Endodermal cell (in vitro differentiated cells): ENCODE data around the gene STUM. TPM values are rescaled to one million over a fixed set of nuclear protein-coding genes. Genes with fewer than 3 reads are reported as not detected.
"Not testable (repeated sequence)": the region's sequence is repeated elsewhere in the genome, so short reads cannot be mapped to it uniquely, and the experiment has no call there.

Source experiments
- DNase-seq: peaks from one replicate; pipeline ENCODE4 v3.0.0-alpha.2; 2017
- H3K27ac ChIP-seq: 2 replicates; pipeline ENCODE4 v1.5.1; 2013; ENCODE audit warnings: mild to moderate bottlenecking, low read depth, low read length, moderate library complexity
- H3K27me3 ChIP-seq: 2 replicates; pipeline ENCODE4 v1.6.1; 2013; ENCODE audit warnings: mild to moderate bottlenecking, low read length, moderate library complexity; ENCODE audit not compliant: insufficient read depth, control insufficient read depth, poor library complexity, severe bottlenecking
- H3K36me3 ChIP-seq: 2 replicates; pipeline ENCODE4 v1.7.0; 2013; ENCODE audit warnings: mild to moderate bottlenecking, low read length, moderate library complexity; ENCODE audit not compliant: control insufficient read depth, insufficient read depth
- H3K4me1 ChIP-seq: one replicate; pipeline ENCODE4 v1.7.0; 2013; ENCODE audit warnings: low read length; ENCODE audit not compliant: control insufficient read depth, insufficient read depth
- H3K4me3 ChIP-seq: 2 replicates; pipeline ENCODE4 v1.5.1; 2013; ENCODE audit warnings: mild to moderate bottlenecking, low read length, moderate library complexity
- H3K9ac ChIP-seq: 2 replicates; pipeline ENCODE4 v1.6.1; 2013; ENCODE audit warnings: mild to moderate bottlenecking, low read length, moderate library complexity; ENCODE audit not compliant: poor library complexity, severe bottlenecking; ENCODE audit errors: extremely low read depth
- H3K9me3 ChIP-seq: 2 replicates; pipeline ENCODE4 v1.6.1; 2013; ENCODE audit warnings: mild to moderate bottlenecking, low read length, moderate library complexity; ENCODE audit not compliant: control insufficient read depth
- H3K27ac Mint-ChIP-seq: 2 replicates; pipeline ENCODE4 v1.8.0; 2020; ENCODE audit warnings: mixed read lengths
- H3K27me3 Mint-ChIP-seq: 2 replicates; pipeline ENCODE4 v1.8.0; 2021; ENCODE audit warnings: mild to moderate bottlenecking, mixed read lengths; ENCODE audit not compliant: insufficient read depth
- H3K36me3 Mint-ChIP-seq: 2 replicates; pipeline ENCODE4 v1.8.0; 2020; ENCODE audit warnings: low read depth, mixed read lengths
- H3K4me1 Mint-ChIP-seq: 2 replicates; pipeline ENCODE4 v1.8.0; 2020; ENCODE audit warnings: mixed read lengths
- H3K4me3 Mint-ChIP-seq: 2 replicates; pipeline ENCODE4 v1.8.0; 2020; ENCODE audit warnings: mild to moderate bottlenecking, moderate library complexity, mixed read lengths
- H3K9me3 Mint-ChIP-seq: 2 replicates; pipeline ENCODE4 v1.8.0; 2020; ENCODE audit warnings: mild to moderate bottlenecking, mixed read lengths
- WGBS, 2 experiments: methylation state at CpG; one replicate each; pipeline versions ENCODE4 v1.1.5 to v1.1.7; 2013; ENCODE audit warnings: missing lambda C conversion rate in 2 of 2, mixed read lengths in 1 of 2; ENCODE audit not compliant: insufficient coverage in 1 of 2, insufficient read length in 1 of 2; 5-methylcytosine and 5-hydroxymethylcytosine counted together
- long read RNA-seq, 4 experiments: library from polyadenylated mRNA in 2 of 4; library from RNA in 1 of 4; library from capped mRNA in 1 of 4; stranded (forward) in 3 of 4; unstranded in 1 of 4; transcript quantifications; one replicate each; pipeline ENCODE4 v2.0.0, GENCODE V29; 2020 to 2021; ENCODE audit warnings: inconsistent platforms in 1 of 4
- polyA plus RNA-seq, 2 experiments: library from polyadenylated mRNA; stranded (reverse); fragments of 50-300 nt; gene quantifications; one replicate each; pipeline ENCODE4 v1.2.3, GENCODE V29; 2013
- total RNA-seq, 2 donors: library from RNA; stranded (reverse); fragmentation: NEBNext Ultra II Directional in 1 of 2; extraction: Animal tissue kit (Norgen Biotek cat#: 25700) in 1 of 2; gene quantifications; 2 replicates in 1 of 2; 3 replicates in 1 of 2; pipeline ENCODE4 v1.2.1, GENCODE V29; 2021
- TF ChIP-seq, protein P1 (sequence below): fragments of 200-600 bp; sonication (generic); conservative IDR thresholded peaks from 2 replicates; pipeline ENCODE4 v1.5.0; 2021; ENCODE audit warnings: antibody characterized with exemption, mild to moderate bottlenecking

Gene STUM, protein sequence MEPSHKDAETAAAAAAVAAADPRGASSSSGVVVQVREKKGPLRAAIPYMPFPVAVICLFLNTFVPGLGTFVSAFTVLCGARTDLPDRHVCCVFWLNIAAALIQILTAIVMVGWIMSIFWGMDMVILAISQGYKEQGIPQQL
- total RNA-seq, result under 1 TPM; 0.04 to 0.20 TPM
- 1.4 TPM for polyA plus RNA-seq (2013, experiment 1 of 2)
- polyA plus RNA-seq (2013, experiment 2 of 2), result 1.2 TPM
- long read RNA-seq, experiment 1, result 0 reads
- long read RNA-seq, experiment 2, result 0 reads
- long read RNA-seq, experiment 3, result 0 reads
- long read RNA-seq, experiment 4, result 0 reads

DNA sequence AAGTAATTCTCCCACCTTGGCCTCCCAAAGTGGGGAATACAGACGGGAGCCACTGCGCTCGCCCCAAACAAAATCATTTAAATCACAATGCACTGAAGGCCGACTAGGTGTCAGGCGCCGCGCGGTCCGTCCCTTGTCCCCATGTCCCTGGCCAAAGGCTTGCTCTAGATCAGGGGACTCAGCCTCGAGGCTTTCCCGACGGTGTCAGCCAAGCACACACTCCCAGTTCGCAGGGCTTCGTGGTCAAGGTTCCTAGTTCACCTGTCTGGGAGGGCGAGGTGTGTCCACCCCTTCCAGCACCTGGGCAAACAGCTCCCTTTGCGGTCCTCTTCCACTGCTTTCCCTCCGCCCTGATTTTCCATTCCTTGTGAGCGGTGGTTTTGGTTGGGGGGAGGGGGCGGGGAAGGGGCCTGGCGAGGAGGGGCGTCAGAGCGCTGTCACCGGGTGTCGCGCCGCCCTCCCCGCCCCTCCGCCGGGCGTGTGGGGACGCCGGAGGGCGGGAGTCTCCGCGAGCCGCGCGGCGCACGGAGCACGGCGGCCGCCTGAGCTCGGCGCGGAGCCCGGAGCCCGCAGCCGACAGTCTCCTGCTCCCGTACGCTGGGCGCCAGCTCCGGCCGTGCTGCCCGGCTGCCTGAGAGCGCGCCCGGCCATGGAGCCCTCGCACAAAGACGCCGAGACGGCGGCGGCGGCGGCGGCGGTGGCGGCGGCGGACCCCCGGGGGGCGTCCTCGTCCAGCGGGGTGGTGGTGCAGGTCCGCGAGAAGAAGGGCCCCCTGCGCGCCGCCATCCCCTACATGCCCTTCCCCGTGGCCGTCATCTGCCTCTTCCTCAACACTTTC is at the start of gene STUM:
Gene STUM, plus strand, starts transcription at position 509 of the 838 bp plus-strand sequence. Its CDS starts 141 bp downstream, at position 650.
- no peaks in the 10 kb centered on the region for H3K9me3 Mint-ChIP-seq
- Histone ChIP-seq H3K36me3 (no peaks in the 10 kb centered on the region), H3K4me1 (no peaks in the 10 kb centered on the region), H3K4me3 (peak within 1 kb of the TSS; percentile 73), H3K9ac (no peak within 1 kb of the TSS), H3K27ac (no peak within 1 kb of the TSS), H3K27me3 (peaks cover 65% of the 10 kb centered on the region), H3K9me3 (no peaks in the 10 kb centered on the region)
- H3K36me3 Mint-ChIP-seq, result no peaks in the 10 kb centered on the region
- H3K27ac Mint-ChIP-seq, result no peak within 1 kb of the TSS
- H3K27me3 Mint-ChIP-seq, result peaks cover 76% of the 10 kb centered on the region
- H3K4me1 Mint-ChIP-seq, result peaks cover 10% of the 10 kb centered on the region
- peak within 1 kb of the TSS; percentile 42 for H3K4me3 Mint-ChIP-seq
- TF ChIP-seq, protein P1, sequence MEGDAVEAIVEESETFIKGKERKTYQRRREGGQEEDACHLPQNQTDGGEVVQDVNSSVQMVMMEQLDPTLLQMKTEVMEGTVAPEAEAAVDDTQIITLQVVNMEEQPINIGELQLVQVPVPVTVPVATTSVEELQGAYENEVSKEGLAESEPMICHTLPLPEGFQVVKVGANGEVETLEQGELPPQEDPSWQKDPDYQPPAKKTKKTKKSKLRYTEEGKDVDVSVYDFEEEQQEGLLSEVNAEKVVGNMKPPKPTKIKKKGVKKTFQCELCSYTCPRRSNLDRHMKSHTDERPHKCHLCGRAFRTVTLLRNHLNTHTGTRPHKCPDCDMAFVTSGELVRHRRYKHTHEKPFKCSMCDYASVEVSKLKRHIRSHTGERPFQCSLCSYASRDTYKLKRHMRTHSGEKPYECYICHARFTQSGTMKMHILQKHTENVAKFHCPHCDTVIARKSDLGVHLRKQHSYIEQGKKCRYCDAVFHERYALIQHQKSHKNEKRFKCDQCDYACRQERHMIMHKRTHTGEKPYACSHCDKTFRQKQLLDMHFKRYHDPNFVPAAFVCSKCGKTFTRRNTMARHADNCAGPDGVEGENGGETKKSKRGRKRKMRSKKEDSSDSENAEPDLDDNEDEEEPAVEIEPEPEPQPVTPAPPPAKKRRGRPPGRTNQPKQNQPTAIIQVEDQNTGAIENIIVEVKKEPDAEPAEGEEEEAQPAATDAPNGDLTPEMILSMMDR, result no peak
- WGBS, 2 experiments, result 1 to 2% methylated on average over 11 to 82 of the region's 82 CpGs
- peak; percentile 83 for DNase-seq

DNA sequence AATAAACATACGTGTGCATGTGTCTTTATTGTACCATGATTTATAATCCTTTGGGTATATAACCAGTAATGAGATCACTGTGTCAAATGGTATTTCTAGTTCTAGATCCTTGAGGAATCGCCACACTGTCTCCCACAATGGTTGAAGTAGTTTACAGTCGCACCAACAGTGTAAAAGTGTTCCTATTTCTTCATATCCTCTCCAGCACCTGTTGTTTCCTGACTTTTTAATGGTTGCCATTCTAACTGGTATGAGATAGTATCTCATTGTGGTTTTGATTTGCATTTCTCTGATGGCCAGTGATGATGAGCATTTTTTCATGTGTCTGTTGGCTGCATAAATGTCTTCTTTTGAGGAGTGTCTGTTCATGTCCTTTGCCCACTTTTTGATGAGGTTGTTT is 48.9 kb upstream of the STUM start:
- H3K9me3 ChIP-seq, DNase-seq, H3K27me3 ChIP-seq, H3K9ac ChIP-seq, H3K27ac ChIP-seq, H3K4me1 Mint-ChIP-seq, H3K4me1 ChIP-seq, H3K9me3 Mint-ChIP-seq, H3K4me3 Mint-ChIP-seq, H3K36me3 Mint-ChIP-seq, H3K4me3 ChIP-seq, H3K36me3 ChIP-seq, H3K27ac Mint-ChIP-seq: not testable (repeated sequence)
- 96 to 100% methylated on average over 3 of the region's 3 CpGs for WGBS, 2 experiments
- H3K27me3 Mint-ChIP-seq, result peaks cover 28% of the 10 kb centered on the region

DNA sequence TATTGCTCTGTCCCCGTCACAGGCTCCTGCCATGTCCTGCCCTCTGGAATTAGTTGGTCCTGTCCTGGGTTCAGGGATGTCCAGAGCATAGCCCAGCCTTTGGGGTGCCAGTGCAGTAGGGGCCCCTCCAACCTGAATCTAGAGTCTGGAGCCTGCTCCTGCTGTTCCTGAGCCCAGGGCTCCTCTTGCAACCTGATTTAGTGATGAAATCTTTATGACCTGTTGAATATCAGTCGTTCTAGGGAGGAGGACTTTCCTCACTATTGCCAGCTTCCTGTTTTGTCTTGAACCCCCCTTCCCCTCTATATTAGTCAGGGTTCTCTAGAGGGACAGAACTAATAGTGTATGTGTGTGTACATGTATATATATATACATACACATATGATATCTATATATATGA is 42.5 kb upstream of the STUM start:
- Mint-ChIP-seq H3K4me3 (no peak overlapping the region), H3K27me3 (peaks cover 47% of the 10 kb centered on the region), H3K36me3 (no peaks in the 10 kb centered on the region), H3K27ac (no peak overlapping the region), H3K9me3 (no peaks in the 10 kb centered on the region), H3K4me1 (no peaks in the 10 kb centered on the region)
- Histone ChIP-seq H3K4me3 (no peak overlapping the region), H3K27ac (no peak overlapping the region), H3K27me3 (peaks cover 15% of the 10 kb centered on the region), H3K36me3 (no peaks in the 10 kb centered on the region), H3K4me1 (no peaks in the 10 kb centered on the region), H3K9me3 (no peaks in the 10 kb centered on the region), H3K9ac (no peak overlapping the region)
- DNase-seq, result no peak
- TF ChIP-seq, protein P1, result no peak
- WGBS, 2 experiments, result 94 to 100% methylated on average over 1 to 2 of the region's 2 CpGs
